K562 (cell line): ENCODE data around the gene SYTL5. TPM values are rescaled to one million over a fixed set of nuclear protein-coding genes. Genes with fewer than 3 reads are reported as not detected.

Experiments
- ATAC-seq: fragments of 200-7000 bp; cut with Tn5 transposase; 3 replicates; pipeline ENCODE4 v1.9.1; 2020; ENCODE audit warnings: moderate library complexity
- BruUV-seq: library from RNA; stranded (reverse); fragments of 400-500 nt; replicated peaks from 2 replicates; lab custom pipeline; 2021; lab: Mats Ljungman, UMichigan
- CTCF ChIA-PET: fragments of 300-600 bp; formaldehyde crosslinking; extraction: SDS; loops from one replicate; lab custom pipeline; 2021; ENCODE audit warnings: low intra/inter-chr PET ratio; lab: Yijun Ruan, JAX
- POLR2A ChIA-PET: fragments of 300-600, 350-650 bp; sonication (Branson Sonifier 250); formaldehyde crosslinking; extraction: SDS; loops from one replicate; lab custom pipeline; 2021; ENCODE audit warnings: antibody characterized with exemption, inconsistent platforms; lab: Yijun Ruan, JAX
- DNase-seq, 4 experiments: peaks; one replicate each; pipeline versions ENCODE4 v3.0.0 to v3.0.0-alpha.2; 2011 to 2018; ENCODE audit warnings: low spot score in 3 of 4, mixed read lengths in 3 of 4; ENCODE audit errors: extremely low read depth in 1 of 4
- FAIRE-seq: peaks from 2 replicates; lab custom pipeline; 2011; peaks lifted over from hg19 to GRCh38; lab: Jason Lieb, UNC
- H2AFZ ChIP-seq: 2 replicates; pipeline ENCODE4 v1.6.0; 2011; ENCODE audit warnings: low read depth, low read length, control low read depth, inconsistent platforms
- H3K27ac ChIP-seq: fragments of 200-600 bp; 3 replicates; pipeline ENCODE4 v1.8.0; 2011; ENCODE audit warnings: low read depth, mild to moderate bottlenecking, control low read depth, inconsistent platforms, low read length, moderate library complexity, mixed read lengths; ENCODE audit errors: extremely low read depth
- H3K27me3 ChIP-seq, 2 experiments: fragments of 300-600 bp in 1 of 2; 2 replicates in 1 of 2; 3 replicates in 1 of 2; pipeline versions ENCODE4 v1.6.0 to v1.8.0; 2011; ENCODE audit warnings: inconsistent platforms in 2 of 2, low read length in 2 of 2, mild to moderate bottlenecking in 1 of 2, mixed read lengths in 1 of 2, moderate library complexity in 1 of 2; ENCODE audit not compliant: control insufficient read depth in 2 of 2, insufficient read depth in 2 of 2
- H3K36me3 ChIP-seq: fragments of 300-600 bp; 3 replicates; pipeline ENCODE4 v1.8.0; 2011; ENCODE audit warnings: mild to moderate bottlenecking, low read length, inconsistent platforms; ENCODE audit not compliant: control insufficient read depth, insufficient read depth
- H3K4me1 ChIP-seq, 2 experiments: fragments of 200-600 bp in 1 of 2; replicated peaks in 1 of 2; 2 replicates in 1 of 2; 3 replicates in 1 of 2; pipeline versions ENCODE4 v1.5.1 to v1.8.0; 2011; ENCODE audit warnings: inconsistent platforms in 2 of 2, low read length in 2 of 2, mild to moderate bottlenecking in 1 of 2, mixed read lengths in 1 of 2, moderate library complexity in 1 of 2; ENCODE audit not compliant: control insufficient read depth in 2 of 2, insufficient read depth in 2 of 2
- H3K4me2 ChIP-seq: 2 replicates; pipeline ENCODE4 v1.6.1; 2011; ENCODE audit warnings: low read length, control low read depth, inconsistent platforms, mixed read lengths; ENCODE audit not compliant: insufficient read depth
- H3K4me3 ChIP-seq: fragments of 200-600 bp; sonication (generic), shearing (Covaris generic); 2 replicates; pipeline ENCODE4 v1.5.1; 2016; ENCODE audit warnings: control low read depth, inconsistent platforms
- H3K79me2 ChIP-seq: fragments of 200-600 bp; 3 replicates; pipeline ENCODE4 v1.8.0; 2011; ENCODE audit warnings: low read length, inconsistent platforms; ENCODE audit not compliant: control insufficient read depth, insufficient read depth
- H3K9ac ChIP-seq, 2 experiments: 2 replicates each; pipeline versions ENCODE4 v1.6.0 to v1.6.1; 2011; ENCODE audit warnings: low read depth in 2 of 2, low read length in 2 of 2, control low read depth in 1 of 2, inconsistent platforms in 1 of 2, mild to moderate bottlenecking in 1 of 2, mixed read lengths in 1 of 2; ENCODE audit not compliant: insufficient read depth in 1 of 2
- H3K9me1 ChIP-seq: one replicate; pipeline ENCODE4 v1.6.0; 2011; ENCODE audit warnings: inconsistent platforms, mild to moderate bottlenecking, low read length, moderate library complexity; ENCODE audit not compliant: control insufficient read depth, insufficient read depth
- H3K9me3 ChIP-seq: replicated peaks from 2 replicates; pipeline ENCODE4 v1.5.1; 2011; ENCODE audit warnings: low read depth, low read length, inconsistent platforms; ENCODE audit not compliant: control insufficient read depth, insufficient read depth
- H4K20me1 ChIP-seq: replicated peaks from 2 replicates; pipeline ENCODE4 v1.6.1; 2011; ENCODE audit warnings: low read length, inconsistent platforms, mixed read lengths; ENCODE audit not compliant: control insufficient read depth, insufficient read depth
- CHCHD3 ChIP-seq: fragments of 250-450 bp; sonication (Bioruptor Pico); IDR thresholded peaks from 2 replicates; pipeline ENCODE4 v2.1.2; 2022; ENCODE audit warnings: mild to moderate bottlenecking
- GABPB1 ChIP-seq: sonication (generic); formaldehyde crosslinking; IDR thresholded peaks from 2 replicates; pipeline ENCODE4 v1.8.0; 2022; ENCODE audit warnings: mild to moderate bottlenecking, missing genetic modification reagents
- PCBP1 ChIP-seq: fragments of 200-400 bp; formaldehyde crosslinking; IDR thresholded peaks from 2 replicates; pipeline ENCODE4 v1.6.1; 2018; ENCODE audit warnings: mild to moderate bottlenecking, low read depth, low read length; ENCODE audit not compliant: poor library complexity, severe bottlenecking
- ZNF165 ChIP-seq: fragments of 250-450 bp; sonication (Bioruptor Pico); IDR thresholded peaks from 2 replicates; pipeline ENCODE4 v1.4.0; 2020; ENCODE audit warnings: borderline replicate concordance
- ZNF431 ChIP-seq: sonication (generic); formaldehyde crosslinking; IDR thresholded peaks from 2 replicates; pipeline ENCODE4 v1.8.0; 2022; ENCODE audit warnings: mild to moderate bottlenecking, missing genetic modification reagents
- ZNF76 ChIP-seq: fragments of 250-450 bp; sonication (Bioruptor Pico); IDR thresholded peaks from 2 replicates; pipeline ENCODE4 v1.4.0; 2020; ENCODE audit warnings: mild to moderate bottlenecking, moderate library complexity, borderline replicate concordance
- WGBS: fragments of 100-300 bp; shearing (Covaris generic); methylation state at CpG from one replicate; pipeline ENCODE4 v1.1.6; 2016; ENCODE audit warnings: low coverage, mixed read lengths; ENCODE audit not compliant: insufficient coverage; ENCODE audit errors: missing lambda C conversion rate; 5-methylcytosine and 5-hydroxymethylcytosine counted together
- in situ Hi-C: fragments of 300-500 bp; cut with MboI; formaldehyde crosslinking; loops from 4 replicates; pipeline ENCODE4 v1.15.0; 2018; ENCODE audit warnings: inconsistent platforms, mixed read lengths
- intact Hi-C: fragments of 100-400 bp; cut with micrococcal nuclease; formaldehyde crosslinking; loops from 2 replicates; pipeline ENCODE4 v1.14.2; 2022
- polyA plus RNA-seq, 8 experiments: library from polyadenylated mRNA; depleted of rRNA in 4 of 8; stranded (reverse) in 5 of 8; unstranded in 3 of 8; fragments of >200 nt; fragmentation: Nextera tagmentation in 2 of 8; fragmentation: Illumina TruSeq in 1 of 8; extraction: Ambion mirVana in 2 of 8; extraction: Trizol in 1 of 8; gene quantifications; 2 replicates each; pipeline versions ENCODE4 v1.2.1 to v1.2.3, GENCODE V29; 2011 to 2014; ENCODE audit warnings: inconsistent platforms in 1 of 8, missing spikeins in 1 of 8
- total RNA-seq, 7 experiments: library from RNA; depleted of rRNA in 6 of 7; stranded (reverse); fragments of >200 nt in 6 of 7; fragmentation: Illumina TruSeq in 2 of 7; extraction: Trizol in 2 of 7; gene quantifications; 2 replicates each; pipeline versions ENCODE4 v1.2.1 to v1.2.3, GENCODE V29; 2011 to 2021; ENCODE audit warnings: low replicate concordance in 1 of 7
- TF ChIP-seq, protein P1 (sequence below): IDR thresholded peaks from 2 replicates; pipeline ENCODE4 v1.6.1; 2016; ENCODE audit warnings: missing genetic modification characterization, missing compliant biosample characterization

Gene SYTL5
- total and polyA plus RNA-seq, 9 of the 15 experiments (the other 6 are each of a cell fraction or from before 2014, with no cell fraction given), result 0.01 to 0.25 (median 0.09) TPM

DNA sequence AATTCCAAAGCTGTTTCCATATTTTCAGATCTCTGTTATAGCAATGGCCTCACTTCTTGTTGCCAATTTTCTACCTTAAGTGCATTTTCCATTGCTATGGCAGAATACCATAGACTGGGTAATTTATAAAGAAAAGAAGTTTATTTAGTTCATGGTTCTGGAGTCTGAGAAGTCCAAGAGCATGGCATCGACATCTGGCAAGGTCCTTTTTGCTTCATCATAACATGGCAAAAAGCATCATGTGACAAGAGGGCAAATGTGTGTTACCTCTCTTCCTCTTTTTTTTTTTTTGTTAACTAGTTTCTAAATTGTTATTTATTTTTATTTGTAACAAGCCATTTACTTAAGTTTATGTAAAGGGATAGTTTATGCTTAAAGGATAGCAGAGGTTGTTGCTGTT is 45.2 kb upstream of the SYTL5 start (continued):
- TF ChIP-seq, protein P1, sequence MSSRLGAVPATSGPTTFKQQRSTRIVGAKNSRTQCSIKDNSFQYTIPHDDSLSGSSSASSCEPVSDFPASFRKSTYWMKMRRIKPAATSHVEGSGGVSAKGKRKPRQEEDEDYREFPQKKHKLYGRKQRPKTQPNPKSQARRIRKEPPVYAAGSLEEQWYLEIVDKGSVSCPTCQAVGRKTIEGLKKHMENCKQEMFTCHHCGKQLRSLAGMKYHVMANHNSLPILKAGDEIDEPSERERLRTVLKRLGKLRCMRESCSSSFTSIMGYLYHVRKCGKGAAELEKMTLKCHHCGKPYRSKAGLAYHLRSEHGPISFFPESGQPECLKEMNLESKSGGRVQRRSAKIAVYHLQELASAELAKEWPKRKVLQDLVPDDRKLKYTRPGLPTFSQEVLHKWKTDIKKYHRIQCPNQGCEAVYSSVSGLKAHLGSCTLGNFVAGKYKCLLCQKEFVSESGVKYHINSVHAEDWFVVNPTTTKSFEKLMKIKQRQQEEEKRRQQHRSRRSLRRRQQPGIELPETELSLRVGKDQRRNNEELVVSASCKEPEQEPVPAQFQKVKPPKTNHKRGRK (tag), result no peak

DNA sequence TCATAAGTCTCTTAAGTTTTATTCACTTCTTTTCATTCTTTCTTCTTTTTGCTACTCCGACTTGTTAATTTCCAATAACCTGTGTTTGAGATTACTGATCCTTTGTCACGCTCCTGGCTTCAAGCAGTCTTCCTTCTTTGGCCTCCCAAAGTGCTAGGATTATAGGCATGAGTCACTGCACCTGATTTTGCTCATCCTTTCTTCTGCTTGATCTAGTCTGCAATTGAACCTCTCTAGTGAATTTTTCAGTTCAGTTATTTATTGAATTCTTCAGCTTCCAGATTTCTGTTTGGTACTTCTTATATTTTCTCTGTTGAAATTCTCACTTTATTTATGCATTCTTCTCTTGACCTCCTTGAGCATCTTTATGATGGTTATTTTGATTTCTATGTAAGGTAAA is 38.6 kb upstream of the SYTL5 start:
- H3K27me3 ChIP-seq, result no peaks in the 10 kb centered on the region
- H3K4me3 ChIP-seq, result no peak overlapping the region
- FAIRE-seq (no peak), ATAC-seq (no peak)
- H3K36me3 ChIP-seq, result no peaks in the 10 kb centered on the region
- H3K27ac ChIP-seq, result no peak overlapping the region
- H2AFZ ChIP-seq, result no peak overlapping the region
- BruUV-seq, result no TSS peak
- TF ChIP-seq PCBP1 (no peak), CHCHD3 (CRISPR knock-in tag) (no peak), ZNF431 (CRISPR knock-in tag) (no peak), GABPB1 (no peak), ZNF165 (CRISPR knock-in tag) (no peak), ZNF76 (CRISPR knock-in tag) (no peak)
- TF ChIP-seq, all 486 proteins: peak for 0
- Histone ChIP-seq H3K9ac (no peak overlapping the region), H3K4me1 (no peaks in the 10 kb centered on the region), H3K4me2 (no peak overlapping the region), H4K20me1 (no peaks in the 10 kb centered on the region), H3K9me3 (no peaks in the 10 kb centered on the region), H3K79me2 (no peaks in the 10 kb centered on the region), H3K9me1 (no peaks in the 10 kb centered on the region)
- CTCF ChIA-PET, result no interaction called here
- in situ Hi-C loops (no loop called here), intact Hi-C loops (no loop called here)
- POLR2A ChIA-PET, result no interaction called here
- no peak for DNase-seq
- 6% methylated on average over 2 of the region's 2 CpGs for WGBS
